ENCODE measurements around the gene CACNA1B.

The CACNA1B gene

DNA sequence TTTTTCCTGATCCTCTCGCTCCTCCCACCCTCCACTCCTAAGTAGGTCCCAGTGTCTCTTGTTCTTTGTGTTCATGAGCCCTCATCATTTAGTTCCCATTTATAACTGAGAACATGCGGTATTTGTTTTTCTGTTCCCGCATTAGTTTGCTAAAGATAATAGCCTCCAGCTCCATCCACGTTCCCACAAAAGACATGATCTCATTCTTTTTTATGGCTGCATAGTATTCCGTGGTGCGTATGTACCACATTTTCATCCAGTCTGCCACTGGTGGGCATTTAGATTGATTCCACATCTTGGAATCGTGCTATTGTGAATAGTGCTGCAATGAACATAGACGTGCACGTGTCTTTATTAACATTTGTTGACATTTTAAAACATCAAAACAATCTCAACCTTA, 34.2 kb upstream of the CACNA1B start:
- Histone ChIP-seq H3K4me1 (ENCODE audit: insufficient read depth, insufficient read length) (no peaks in the 10 kb centered on the region), H3K36me3 (ENCODE audit: insufficient read depth, insufficient read length, low read length) (no peaks in the 10 kb centered on the region), H3K9me3 (ENCODE audit: insufficient read depth, low read length) (no peaks in the 10 kb centered on the region), H3K9ac (ENCODE audit: insufficient read length, low read depth) (no peak overlapping the region), H3K4me3 (ENCODE audit: insufficient read length, low read depth) (no peak overlapping the region), H3K27me3 (ENCODE audit: insufficient read depth, insufficient read length) (no peaks in the 10 kb centered on the region)
- no peak for DNase-seq (ENCODE audit: low read depth, low spot score)
- TF ChIP-seq ZNF274 (IDR thresholded peaks at IDR 0.05; ENCODE audit: low read depth, low read length), result no peak
- no peak for TF ChIP-seq SUZ12 (IDR thresholded peaks at IDR 0.05; ENCODE audit: extremely low read depth, insufficient read depth, insufficient read length)
- TF ChIP-seq YY1 (IDR thresholded peaks at IDR 0.05; ENCODE audit: insufficient read depth, insufficient read length), result no peak

GRCh38 chr9:137851516-137852267, 25.9 kb upstream of the CACNA1B start:
- Histone ChIP-seq H3K9me3 (ENCODE audit: insufficient read depth, low read length) (peaks cover 18% of the 10 kb centered on the region), H3K4me1 (ENCODE audit: insufficient read depth, insufficient read length) (peaks cover 1% of the 10 kb centered on the region), H3K36me3 (ENCODE audit: insufficient read depth, insufficient read length, low read length) (no peaks in the 10 kb centered on the region), H3K9ac (ENCODE audit: insufficient read length, low read depth) (no peak overlapping the region), H3K27me3 (ENCODE audit: insufficient read depth, insufficient read length) (no peaks in the 10 kb centered on the region), H3K4me3 (ENCODE audit: insufficient read length, low read depth) (no peak overlapping the region)
- no peak for DNase-seq (ENCODE audit: low read depth, low spot score)
- TF ChIP-seq SUZ12 (IDR thresholded peaks at IDR 0.05; ENCODE audit: extremely low read depth, insufficient read depth, insufficient read length) (no peak), ZNF274 (IDR thresholded peaks at IDR 0.05; ENCODE audit: low read depth, low read length) (no peak), YY1 (IDR thresholded peaks at IDR 0.05; ENCODE audit: insufficient read depth, insufficient read length) (no peak)

GRCh38 chr9:137853392-137853995, 24.1 kb upstream of the CACNA1B start:
- no peak overlapping the region for H3K9ac ChIP-seq (ENCODE audit: insufficient read length, low read depth)
- no peak overlapping the region for H3K4me3 ChIP-seq (ENCODE audit: insufficient read length, low read depth)
- no peak for DNase-seq (ENCODE audit: low read depth, low spot score)
- H3K4me1 ChIP-seq (ENCODE audit: insufficient read depth, insufficient read length), result peaks cover 3% of the 10 kb centered on the region
- no peaks in the 10 kb centered on the region for H3K36me3 ChIP-seq (ENCODE audit: insufficient read depth, insufficient read length, low read length)
- H3K27me3 ChIP-seq (ENCODE audit: insufficient read depth, insufficient read length), result no peaks in the 10 kb centered on the region
- TF ChIP-seq SUZ12 (IDR thresholded peaks at IDR 0.05; ENCODE audit: extremely low read depth, insufficient read depth, insufficient read length) (no peak), ZNF274 (IDR thresholded peaks at IDR 0.05; ENCODE audit: low read depth, low read length) (no peak), YY1 (IDR thresholded peaks at IDR 0.05; ENCODE audit: insufficient read depth, insufficient read length) (no peak)
- peaks cover 18% of the 10 kb centered on the region for H3K9me3 ChIP-seq (ENCODE audit: insufficient read depth, low read length)

- no peak for DNase-seq (ENCODE audit: low read depth, low spot score)
Observed at GRCh38 chr9:137860361-137860760, 17.2 kb upstream of the CACNA1B start.

DNA sequence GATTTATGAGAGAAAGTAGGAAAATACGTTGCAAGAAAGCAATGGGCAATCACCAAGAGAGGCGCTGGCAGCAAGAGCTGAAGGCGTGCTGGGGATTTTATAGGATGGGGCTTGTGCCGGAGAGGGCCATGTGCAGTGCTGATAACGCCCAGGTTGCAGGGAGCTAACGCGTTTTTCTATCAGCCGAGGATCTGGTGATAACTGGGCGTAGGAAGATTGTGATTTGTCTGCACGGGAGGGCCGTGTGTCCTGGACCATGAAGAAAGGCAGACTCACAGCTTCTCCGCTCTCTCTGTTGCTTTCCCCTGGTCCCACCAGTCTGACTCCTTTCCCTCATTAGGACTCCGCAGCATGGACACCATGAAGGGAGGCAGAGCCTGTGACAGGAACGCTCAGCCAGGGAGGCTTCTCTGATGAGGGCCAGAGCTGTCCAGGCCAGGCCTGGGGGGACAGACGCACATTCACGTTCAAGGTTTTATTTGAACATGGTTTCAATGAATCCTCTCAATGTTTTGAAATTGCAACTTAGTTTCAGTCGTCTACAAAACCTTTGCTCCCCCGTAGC, 11.9 kb upstream of the CACNA1B start:
- DNase-seq (ENCODE audit: low read depth, low spot score), result no peak
- no peak for TF ChIP-seq YY1 (IDR thresholded peaks at IDR 0.05; ENCODE audit: insufficient read depth, insufficient read length)
- no peak for TF ChIP-seq ZNF274 (IDR thresholded peaks at IDR 0.05; ENCODE audit: low read depth, low read length)
- TF ChIP-seq SUZ12 (IDR thresholded peaks at IDR 0.05; ENCODE audit: extremely low read depth, insufficient read depth, insufficient read length), result no peak
- H3K4me3 ChIP-seq (ENCODE audit: insufficient read length, low read depth), result no peak overlapping the region
- H3K9me3 ChIP-seq (ENCODE audit: insufficient read depth, low read length), result peaks cover 3% of the 10 kb centered on the region; the same call in 1 of the 2 replicates
- no peaks in the 10 kb centered on the region for H3K27me3 ChIP-seq (ENCODE audit: insufficient read depth, insufficient read length)
- no peaks in the 10 kb centered on the region for H3K36me3 ChIP-seq (ENCODE audit: insufficient read depth, insufficient read length, low read length)
- H3K9ac ChIP-seq (ENCODE audit: insufficient read length, low read depth), result no peak overlapping the region
- H3K4me1 ChIP-seq (ENCODE audit: insufficient read depth, insufficient read length), result no peaks in the 10 kb centered on the region

More at GRCh38 chr9:137860361-137860760, 17.2 kb upstream of the CACNA1B start:
- Histone ChIP-seq H3K27me3 (ENCODE audit: insufficient read depth, insufficient read length) (no peaks in the 10 kb centered on the region), H3K36me3 (ENCODE audit: insufficient read depth, insufficient read length, low read length) (no peaks in the 10 kb centered on the region), H3K4me3 (ENCODE audit: insufficient read length, low read depth) (no peak overlapping the region), H3K4me1 (ENCODE audit: insufficient read depth, insufficient read length) (peaks cover 3% of the 10 kb centered on the region), H3K9ac (ENCODE audit: insufficient read length, low read depth) (no peak overlapping the region), H3K9me3 (ENCODE audit: insufficient read depth, low read length) (peaks cover 14% of the 10 kb centered on the region; the same call in 1 of the 2 replicates)
- TF ChIP-seq YY1 (IDR thresholded peaks at IDR 0.05; ENCODE audit: insufficient read depth, insufficient read length), result no peak
- TF ChIP-seq SUZ12 (IDR thresholded peaks at IDR 0.05; ENCODE audit: extremely low read depth, insufficient read depth, insufficient read length), result no peak
- TF ChIP-seq ZNF274 (IDR thresholded peaks at IDR 0.05; ENCODE audit: low read depth, low read length), result no peak

DNA sequence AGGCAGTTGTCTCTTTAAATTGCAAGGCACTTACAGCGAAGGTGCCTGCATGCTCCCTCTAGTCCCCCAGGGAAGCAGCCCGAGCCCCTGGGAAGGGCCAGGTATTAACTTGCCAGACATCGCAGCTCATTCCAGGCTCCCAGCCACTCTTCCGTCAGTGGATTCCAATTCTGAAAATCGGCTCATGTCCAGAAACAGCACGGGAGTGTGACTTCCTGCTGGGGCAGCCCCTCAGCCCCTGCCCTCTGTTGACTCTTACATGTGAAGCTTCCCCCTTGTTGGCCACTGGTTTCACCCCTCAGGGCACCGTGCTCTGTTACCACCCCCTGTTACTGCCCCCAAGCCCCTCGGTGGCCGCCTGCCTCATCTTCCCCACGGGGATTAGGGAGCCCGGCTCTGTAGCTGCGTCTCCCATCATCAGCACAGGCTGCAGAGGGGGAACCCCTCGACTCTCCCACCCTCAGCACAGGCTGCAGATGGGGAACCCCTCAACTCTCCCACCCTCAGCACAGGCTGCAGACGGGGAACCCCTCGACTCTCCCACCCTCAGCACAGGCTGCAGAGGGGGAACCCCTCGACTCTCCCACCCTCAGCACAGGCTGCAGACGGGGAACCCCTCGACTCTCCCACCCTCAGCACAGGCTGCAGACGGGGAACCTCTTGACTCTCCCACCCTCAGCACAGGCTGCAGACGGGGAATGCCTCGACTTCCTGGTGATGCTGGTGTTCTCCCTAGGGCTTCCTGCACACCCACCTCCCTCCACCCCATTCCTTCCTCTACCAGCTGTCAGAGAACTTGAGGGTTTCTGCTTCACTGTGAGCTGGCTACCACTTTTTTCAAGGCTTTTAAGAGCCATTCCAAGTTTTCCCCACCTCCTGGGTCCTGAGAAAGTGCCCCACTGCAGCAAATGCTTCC, 11.1 kb upstream of the CACNA1B start:
- H3K4me1 ChIP-seq (ENCODE audit: insufficient read depth, insufficient read length), result no peaks in the 10 kb centered on the region
- no peaks in the 10 kb centered on the region for H3K9me3 ChIP-seq (ENCODE audit: insufficient read depth, low read length)
- no peaks in the 10 kb centered on the region for H3K36me3 ChIP-seq (ENCODE audit: insufficient read depth, insufficient read length, low read length)
- H3K4me3 ChIP-seq (ENCODE audit: insufficient read length, low read depth), result no peak overlapping the region
- H3K9ac ChIP-seq (ENCODE audit: insufficient read length, low read depth), result no peak overlapping the region
- no peak for DNase-seq (ENCODE audit: low read depth, low spot score)
- no peak for TF ChIP-seq ZNF274 (IDR thresholded peaks at IDR 0.05; ENCODE audit: low read depth, low read length)
- TF ChIP-seq SUZ12 (IDR thresholded peaks at IDR 0.05; ENCODE audit: extremely low read depth, insufficient read depth, insufficient read length), result no peak
- no peak for TF ChIP-seq YY1 (IDR thresholded peaks at IDR 0.05; ENCODE audit: insufficient read depth, insufficient read length)
- no peaks in the 10 kb centered on the region for H3K27me3 ChIP-seq (ENCODE audit: insufficient read depth, insufficient read length)
